ENCODE results near the gene ADARB2.

Gene ADARB2

GRCh38 chr10:1660815-1661214 lies 76.5 kb downstream of the ADARB2 start:
- DNase-seq, result no peak

GRCh38 chr10:1660386-1660785 lies 76.9 kb downstream of the ADARB2 start:
- no peak for DNase-seq

GRCh38 chr10:1659221-1659791 lies 78.0 kb downstream of the ADARB2 start:
- no peak for DNase-seq

- no peak for DNase-seq
These were observed 78.7 kb downstream of the ADARB2 start for GRCh38 chr10:1658658-1659057.

- no peak for DNase-seq
These were observed 79.8 kb downstream of the ADARB2 start for GRCh38 chr10:1657479-1657878.

- DNase-seq, result no peak
These were observed 82.0 kb downstream of the ADARB2 start for GRCh38 chr10:1655367-1655766.

- DNase-seq, result no peak
These were observed 82.4 kb downstream of the ADARB2 start for GRCh38 chr10:1654811-1655356.

- no peak for DNase-seq
These were observed 83.1 kb downstream of the ADARB2 start for GRCh38 chr10:1654247-1654646.

GRCh38 chr10:1653321-1653720 lies 84.0 kb downstream of the ADARB2 start:
- no peak for DNase-seq

GRCh38 chr10:1652151-1652550 lies 85.2 kb downstream of the ADARB2 start:
- no peak for DNase-seq

GRCh38 chr10:1651270-1651966 lies 85.9 kb downstream of the ADARB2 start:
- no peak for DNase-seq

GRCh38 chr10:1650542-1651269 lies 86.6 kb downstream of the ADARB2 start:
- no peak for DNase-seq

- no peak for DNase-seq
These were observed 88.7 kb downstream of the ADARB2 start for GRCh38 chr10:1648648-1649047.

GRCh38 chr10:1646332-1646731 lies 91.0 kb downstream of the ADARB2 start:
- DNase-seq, result no peak

- no peak for DNase-seq
These were observed 91.4 kb downstream of the ADARB2 start for GRCh38 chr10:1645896-1646295.

- no peak for DNase-seq
These were observed 93.1 kb downstream of the ADARB2 start for GRCh38 chr10:1644191-1644711.

- DNase-seq, result no peak
These were observed 93.5 kb downstream of the ADARB2 start for GRCh38 chr10:1643908-1644179.

GRCh38 chr10:1643161-1643907 lies 94.0 kb downstream of the ADARB2 start:
- peak; percentile 66 for DNase-seq

GRCh38 chr10:1642600-1643160 lies 94.6 kb downstream of the ADARB2 start:
- no peak for DNase-seq

- no peak for DNase-seq
These were observed 95.9 kb downstream of the ADARB2 start for GRCh38 chr10:1641402-1641801.

- no peak for DNase-seq
These were observed 98.4 kb downstream of the ADARB2 start for GRCh38 chr10:1638889-1639419.

- DNase-seq, result no peak
These were observed 102.0 kb downstream of the ADARB2 start for GRCh38 chr10:1635340-1635739.

- DNase-seq, result no peak
These were observed 103.1 kb downstream of the ADARB2 start for GRCh38 chr10:1634239-1634638.
